RKO (cell line): ENCODE measurements around the gene CASS4.
"Not testable (repeated sequence)": the region's sequence is repeated elsewhere in the genome, so short reads cannot be mapped to it uniquely, and the experiment has no call there.

ENCODE experiments used
- DNase-seq: peaks from one replicate; pipeline ENCODE4 v3.0.0-alpha.2; 2016; ENCODE audit warnings: low spot score

The CASS4 gene

GRCh38 chr20:56392881-56393482 is 19.1 kb upstream of the CASS4 start:
- DNase-seq, result peak; percentile 66

GRCh38 chr20:56393653-56394052 is 18.4 kb upstream of the CASS4 start:
- peak; percentile 20 for DNase-seq

- no peak for DNase-seq
Observed at GRCh38 chr20:56395166-56395565, 16.9 kb upstream of the CASS4 start.

- DNase-seq, result peak; percentile 81
Observed at GRCh38 chr20:56400001-56400640, 11.9 kb upstream of the CASS4 start.

GRCh38 chr20:56403465-56403864 is 8.6 kb upstream of the CASS4 start:
- no peak for DNase-seq

- DNase-seq, result not testable (repeated sequence)
Observed at GRCh38 chr20:56405356-56405755, 6.7 kb upstream of the CASS4 start.

GRCh38 chr20:56406910-56407309 is 5.2 kb upstream of the CASS4 start:
- DNase-seq, result no peak

GRCh38 chr20:56409521-56409920 is 2.5 kb upstream of the CASS4 start:
- DNase-seq, result no peak

- no peak for DNase-seq
Observed at GRCh38 chr20:56409956-56410355, 2.1 kb upstream of the CASS4 start.

- not testable (repeated sequence) for DNase-seq
Observed at GRCh38 chr20:56411287-56411686, 773 bp upstream of the CASS4 start.

- DNase-seq, result no peak
Observed at GRCh38 chr20:56412473-56412790, 372 bp downstream of the CASS4 start.

GRCh38 chr20:56412949-56413348 is 889 bp downstream of the CASS4 start:
- no peak for DNase-seq

GRCh38 chr20:56414842-56415765 is 3.0 kb downstream of the CASS4 start:
- peak; percentile 20 for DNase-seq

- no peak for DNase-seq
Observed at GRCh38 chr20:56417402-56417801, 5.3 kb downstream of the CASS4 start.

- DNase-seq, result no peak
Observed at GRCh38 chr20:56417911-56418310, 5.9 kb downstream of the CASS4 start.

GRCh38 chr20:56418385-56418861 is 6.4 kb downstream of the CASS4 start:
- no peak for DNase-seq

- DNase-seq, result no peak
Observed at GRCh38 chr20:56420028-56420427, 8.0 kb downstream of the CASS4 start.

GRCh38 chr20:56420940-56421688 is 9.1 kb downstream of the CASS4 start:
- DNase-seq, result no peak

GRCh38 chr20:56422076-56422823 is 10.2 kb downstream of the CASS4 start:
- DNase-seq, result peak; percentile 48

GRCh38 chr20:56422824-56423189 is 10.7 kb downstream of the CASS4 start:
- DNase-seq, result no peak

GRCh38 chr20:56423211-56423610 is 11.2 kb downstream of the CASS4 start:
- no peak for DNase-seq

GRCh38 chr20:56423886-56424285 is 11.8 kb downstream of the CASS4 start:
- no peak for DNase-seq
